OCI-LY1 (cell line): ENCODE data around the gene MYH4.

Experiments used
- H2AFZ ChIP-seq: fragments of 200-600 bp; sonication (generic), shearing (Covaris generic); 2 replicates; pipeline ENCODE4 v1.6.0; 2014; ENCODE audit warnings: antibody characterized with exemption, mild to moderate bottlenecking, low read length
- H3F3A ChIP-seq: fragments of 200-600 bp; sonication (generic), shearing (Covaris generic); 2 replicates; pipeline ENCODE4 v1.6.0; 2014; ENCODE audit warnings: mild to moderate bottlenecking, antibody characterized with exemption, low read length, moderate library complexity; ENCODE audit not compliant: insufficient read depth
- H3K27ac ChIP-seq: fragments of 200-600 bp; sonication (generic); 2 replicates; pipeline ENCODE4 v1.5.1; 2014; ENCODE audit warnings: low read length, mixed run types, mild to moderate bottlenecking, low read depth; ENCODE audit not compliant: poor library complexity, severe bottlenecking
- H3K27me3 ChIP-seq: fragments of 200-600 bp; sonication (generic); 2 replicates; pipeline ENCODE4 v1.6.0; 2014; ENCODE audit warnings: antibody characterized with exemption, mild to moderate bottlenecking, low read length, moderate library complexity; ENCODE audit not compliant: insufficient read depth
- H3K36me3 ChIP-seq: fragments of 200-600 bp; sonication (generic); 2 replicates; pipeline ENCODE4 v1.6.1; 2014; ENCODE audit warnings: mild to moderate bottlenecking, antibody characterized with exemption, low read length, moderate library complexity, mixed read lengths; ENCODE audit not compliant: insufficient read depth
- H3K4me1 ChIP-seq: fragments of 200-600 bp; sonication (generic); 2 replicates; pipeline ENCODE4 v1.5.1; 2014; ENCODE audit warnings: mild to moderate bottlenecking, low read length, moderate library complexity; ENCODE audit not compliant: insufficient read depth, severe bottlenecking
- H3K4me2 ChIP-seq: fragments of 200-600 bp; sonication (generic), shearing (Covaris generic); 2 replicates; pipeline ENCODE4 v1.6.1; 2014; ENCODE audit warnings: low read length
- H3K4me3 ChIP-seq: fragments of 200-600 bp; sonication (generic); 2 replicates; pipeline ENCODE4 v1.5.1; 2014; ENCODE audit warnings: low read length, low read depth, mild to moderate bottlenecking, mixed read lengths; ENCODE audit not compliant: poor library complexity, severe bottlenecking
- H3K79me2 ChIP-seq: fragments of 200-600 bp; shearing (Covaris generic); 2 replicates; pipeline ENCODE4 v1.6.1; 2016; ENCODE audit warnings: mixed run types, low read length, mixed read lengths; ENCODE audit not compliant: insufficient read depth
- H3K9ac ChIP-seq: fragments of 200-600 bp; sonication (generic), shearing (Covaris generic); 2 replicates; pipeline ENCODE4 v1.6.1; 2014; ENCODE audit warnings: mild to moderate bottlenecking, low read length, mixed read lengths
- H3K9me2 ChIP-seq: fragments of 200-600 bp; sonication (generic), shearing (Covaris generic); 2 replicates; pipeline ENCODE4 v1.6.1; 2014; ENCODE audit warnings: low read depth, mild to moderate bottlenecking, low read length, mixed read lengths
- H3K9me3 ChIP-seq: fragments of 200-600 bp; shearing (Covaris generic); 2 replicates; pipeline ENCODE4 v1.6.1; 2014; ENCODE audit warnings: low read length, mixed read lengths
- H4K20me1 ChIP-seq: fragments of 200-600 bp; sonication (generic), shearing (Covaris generic); 2 replicates; pipeline ENCODE4 v1.6.0; 2016; ENCODE audit warnings: mild to moderate bottlenecking, low read length; ENCODE audit not compliant: insufficient read depth
- EZH2 ChIP-seq: fragments of 200-600 bp; sonication (generic), shearing (Covaris generic); IDR thresholded peaks from 2 replicates; pipeline ENCODE4 v1.8.0; 2017; ENCODE audit warnings: borderline replicate concordance, mixed run types, mild to moderate bottlenecking, antibody characterized with exemption, low read length, moderate library complexity, mixed read lengths
- TF ChIP-seq, protein P1 (sequence below): fragments of 200-600 bp; sonication (generic), shearing (Covaris generic); IDR thresholded peaks from 2 replicates; pipeline ENCODE4 v1.5.1; 2017; ENCODE audit warnings: mild to moderate bottlenecking, antibody characterized with exemption, low read length, moderate library complexity, mixed read lengths

The MYH4 gene

DNA sequence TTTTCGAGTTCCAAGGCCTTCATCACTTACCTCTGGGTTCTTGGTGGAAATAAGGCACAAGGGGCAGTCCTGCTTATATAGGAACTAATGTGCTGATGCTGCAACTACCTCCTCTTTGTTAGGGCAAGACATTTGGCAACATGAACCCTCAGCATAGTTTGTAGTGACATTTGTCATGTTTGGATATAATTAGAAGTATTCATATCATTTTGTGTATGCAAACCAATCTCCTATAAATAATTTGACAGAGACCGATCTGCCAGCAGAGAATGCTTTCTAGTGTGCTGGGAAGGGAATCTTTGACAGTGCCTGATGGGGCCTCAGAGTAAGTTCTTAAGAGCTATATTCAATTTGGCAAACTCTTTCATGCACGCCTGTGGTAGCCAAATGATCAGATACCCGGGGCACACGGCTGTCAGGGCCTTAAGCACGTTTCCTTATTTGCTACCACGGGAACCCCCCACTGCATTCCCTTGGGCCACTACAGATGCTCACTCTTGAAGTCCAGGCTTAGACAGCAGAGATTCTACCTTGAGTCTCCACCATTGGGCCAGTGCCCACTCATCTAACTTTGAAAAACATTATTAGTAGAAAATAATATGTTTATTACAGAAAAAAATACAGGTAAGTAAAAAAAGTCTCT, 47.3 kb downstream of the MYH4 start, which contains the start of gene MYH8:
Gene MYH8 (minus strand): TSS at position 51 of the 643 bp plus-strand sequence. CDS start 1,723 bp downstream, outside the sequence.
- Histone ChIP-seq H3K9me3 (no peaks in the 10 kb centered on the region), H3K9me2 (no peaks in the 10 kb centered on the region; the same call in 1 of the 2 replicates), H3K4me2 (no peak within 1 kb of the TSS), H3F3A (no peaks in the 10 kb centered on the region), H3K4me1 (no peaks in the 10 kb centered on the region), H3K27ac (no peak within 1 kb of the TSS), H3K36me3 (no peaks in the 10 kb centered on the region), H3K9ac (no peak within 1 kb of the TSS), H3K79me2 (no peaks in the 10 kb centered on the region), H3K4me3 (no peak within 1 kb of the TSS), H4K20me1 (no peaks in the 10 kb centered on the region), H2AFZ (no peak within 1 kb of the TSS), H3K27me3 (no peaks in the 10 kb centered on the region)
- TF ChIP-seq, protein P1, sequence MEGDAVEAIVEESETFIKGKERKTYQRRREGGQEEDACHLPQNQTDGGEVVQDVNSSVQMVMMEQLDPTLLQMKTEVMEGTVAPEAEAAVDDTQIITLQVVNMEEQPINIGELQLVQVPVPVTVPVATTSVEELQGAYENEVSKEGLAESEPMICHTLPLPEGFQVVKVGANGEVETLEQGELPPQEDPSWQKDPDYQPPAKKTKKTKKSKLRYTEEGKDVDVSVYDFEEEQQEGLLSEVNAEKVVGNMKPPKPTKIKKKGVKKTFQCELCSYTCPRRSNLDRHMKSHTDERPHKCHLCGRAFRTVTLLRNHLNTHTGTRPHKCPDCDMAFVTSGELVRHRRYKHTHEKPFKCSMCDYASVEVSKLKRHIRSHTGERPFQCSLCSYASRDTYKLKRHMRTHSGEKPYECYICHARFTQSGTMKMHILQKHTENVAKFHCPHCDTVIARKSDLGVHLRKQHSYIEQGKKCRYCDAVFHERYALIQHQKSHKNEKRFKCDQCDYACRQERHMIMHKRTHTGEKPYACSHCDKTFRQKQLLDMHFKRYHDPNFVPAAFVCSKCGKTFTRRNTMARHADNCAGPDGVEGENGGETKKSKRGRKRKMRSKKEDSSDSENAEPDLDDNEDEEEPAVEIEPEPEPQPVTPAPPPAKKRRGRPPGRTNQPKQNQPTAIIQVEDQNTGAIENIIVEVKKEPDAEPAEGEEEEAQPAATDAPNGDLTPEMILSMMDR, result no peak
- TF ChIP-seq EZH2, result no peak

DNA sequence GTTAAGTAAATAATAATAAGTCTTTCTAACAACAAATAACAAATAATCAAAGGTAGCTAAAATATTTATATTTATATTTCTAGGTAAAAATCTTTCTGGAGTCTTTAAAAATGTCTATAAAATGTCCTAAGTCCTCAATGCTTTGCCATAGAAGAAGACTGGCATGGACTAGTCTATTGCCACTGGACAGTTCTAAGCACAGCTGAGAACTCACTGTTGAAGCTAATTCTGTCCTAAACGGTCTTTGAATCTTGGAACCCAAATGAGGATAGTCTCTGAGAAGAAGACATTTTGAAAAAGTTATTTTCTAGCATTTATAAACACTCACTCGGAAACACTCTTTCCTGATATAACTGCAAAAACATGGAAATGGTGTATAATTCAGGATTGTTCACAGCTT, 48.1 kb downstream of the MYH4 start:
- H3K9ac ChIP-seq, result no peak overlapping the region
- H3F3A ChIP-seq, result no peaks in the 10 kb centered on the region
- no peaks in the 10 kb centered on the region for H4K20me1 ChIP-seq
- no peak overlapping the region for H3K27ac ChIP-seq
- H3K27me3 ChIP-seq, result no peaks in the 10 kb centered on the region
- no peaks in the 10 kb centered on the region for H3K36me3 ChIP-seq
- H3K4me2 ChIP-seq, result no peak overlapping the region
- H2AFZ ChIP-seq, result no peak overlapping the region
- H3K9me2 ChIP-seq, result no peaks in the 10 kb centered on the region; the same call in 1 of the 2 replicates
- no peaks in the 10 kb centered on the region for H3K9me3 ChIP-seq
- no peak overlapping the region for H3K4me3 ChIP-seq
- H3K4me1 ChIP-seq, result no peaks in the 10 kb centered on the region
- TF ChIP-seq, protein P1, result no peak
- TF ChIP-seq EZH2, result no peak
- no peaks in the 10 kb centered on the region for H3K79me2 ChIP-seq

DNA sequence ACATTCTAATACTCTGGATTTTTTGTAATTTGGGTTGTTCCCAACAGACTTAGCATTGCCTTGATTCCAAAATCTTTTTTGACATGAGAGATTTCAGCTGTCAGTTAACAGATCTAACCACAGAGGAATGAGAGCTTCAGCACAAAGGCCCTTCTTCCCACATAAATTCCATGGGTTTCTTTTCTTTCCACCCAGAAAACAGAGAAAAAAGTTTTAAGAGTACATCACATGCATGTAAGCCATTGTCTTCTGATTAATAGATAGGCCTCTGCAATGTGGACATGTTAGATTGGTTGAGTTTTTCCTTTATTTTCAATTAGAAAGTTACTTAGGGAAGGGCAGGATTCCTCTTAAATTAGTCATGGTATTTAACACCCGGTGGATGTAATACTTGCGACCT, 48.5 kb downstream of the MYH4 start:
- Histone ChIP-seq H3K27me3 (no peaks in the 10 kb centered on the region), H3K4me1 (no peaks in the 10 kb centered on the region), H2AFZ (no peak overlapping the region), H3K36me3 (no peaks in the 10 kb centered on the region), H3K9me2 (no peaks in the 10 kb centered on the region; the same call in 1 of the 2 replicates), H3K27ac (no peak overlapping the region), H3K9ac (no peak overlapping the region), H3F3A (no peaks in the 10 kb centered on the region), H3K4me2 (no peak overlapping the region), H3K79me2 (no peaks in the 10 kb centered on the region), H4K20me1 (no peaks in the 10 kb centered on the region), H3K4me3 (no peak overlapping the region), H3K9me3 (no peaks in the 10 kb centered on the region)
- no peak for TF ChIP-seq EZH2
- TF ChIP-seq, protein P1, result no peak
